Omental fat pad (tissue), 4 donors: ENCODE results near the gene CSE1L. TPM values are rescaled to one million over a fixed set of nuclear protein-coding genes. Genes with fewer than 3 reads are reported as not detected.
"Not testable (repeated sequence)": the region's sequence is repeated elsewhere in the genome, so short reads cannot be mapped to it uniquely, and the experiment has no call there.

Source experiments
- ATAC-seq: fragments of 150-250 bp; one replicate; pipeline ENCODE4 v1.9.1; 2016; ENCODE audit warnings: mild to moderate bottlenecking, moderate library complexity; ENCODE audit not compliant: low FRiP score
- DNase-seq: peaks from one replicate; pipeline ENCODE4 v3.0.0-alpha.2; 2019; ENCODE audit warnings: low spot score
- total RNA-seq, 4 donors: library from RNA; depleted of rRNA; stranded (reverse); fragments of >200 nt; gene quantifications; one replicate each; pipeline ENCODE4 v1.1.0, GENCODE V29; 2016
- TF ChIP-seq, protein P1 (sequence below), 3 donors: fragments of 450-650 bp; IDR thresholded peaks; one replicate each; pipeline ENCODE4 v1.5.1; 2016 to 2017; ENCODE audit warnings: antibody characterized with exemption in 3 of 3, mild to moderate bottlenecking in 3 of 3, moderate library complexity in 2 of 3

Gene CSE1L
- total RNA-seq, 4 donors from 2014 or later, result 29.9 to 37.8 (median 37.2) TPM

DNA sequence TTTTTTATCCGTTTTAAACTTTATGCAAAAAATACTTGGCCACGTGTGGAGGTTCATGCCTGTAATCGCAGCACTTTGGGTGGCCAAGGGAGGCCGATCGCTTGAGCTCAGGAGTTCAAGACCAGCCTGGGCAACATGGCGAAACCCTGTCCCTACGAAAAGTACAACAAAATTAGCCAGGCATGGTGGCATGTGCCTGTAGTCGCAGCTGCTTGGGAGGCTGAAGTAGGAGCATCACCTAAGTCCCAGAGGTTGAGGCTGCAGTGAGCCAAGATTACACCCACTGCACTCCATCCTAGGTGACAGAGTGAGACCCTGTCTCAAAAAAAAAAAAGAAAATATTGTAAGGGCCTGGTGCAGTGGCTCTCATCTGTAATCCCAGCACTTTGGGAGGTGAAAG, 45.0 kb downstream of the CSE1L start:
- DNase-seq (no peak), ATAC-seq (no peak)
- TF ChIP-seq, protein P1, sequence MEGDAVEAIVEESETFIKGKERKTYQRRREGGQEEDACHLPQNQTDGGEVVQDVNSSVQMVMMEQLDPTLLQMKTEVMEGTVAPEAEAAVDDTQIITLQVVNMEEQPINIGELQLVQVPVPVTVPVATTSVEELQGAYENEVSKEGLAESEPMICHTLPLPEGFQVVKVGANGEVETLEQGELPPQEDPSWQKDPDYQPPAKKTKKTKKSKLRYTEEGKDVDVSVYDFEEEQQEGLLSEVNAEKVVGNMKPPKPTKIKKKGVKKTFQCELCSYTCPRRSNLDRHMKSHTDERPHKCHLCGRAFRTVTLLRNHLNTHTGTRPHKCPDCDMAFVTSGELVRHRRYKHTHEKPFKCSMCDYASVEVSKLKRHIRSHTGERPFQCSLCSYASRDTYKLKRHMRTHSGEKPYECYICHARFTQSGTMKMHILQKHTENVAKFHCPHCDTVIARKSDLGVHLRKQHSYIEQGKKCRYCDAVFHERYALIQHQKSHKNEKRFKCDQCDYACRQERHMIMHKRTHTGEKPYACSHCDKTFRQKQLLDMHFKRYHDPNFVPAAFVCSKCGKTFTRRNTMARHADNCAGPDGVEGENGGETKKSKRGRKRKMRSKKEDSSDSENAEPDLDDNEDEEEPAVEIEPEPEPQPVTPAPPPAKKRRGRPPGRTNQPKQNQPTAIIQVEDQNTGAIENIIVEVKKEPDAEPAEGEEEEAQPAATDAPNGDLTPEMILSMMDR (IDR thresholded peaks at IDR 0.05), result no peak

DNA sequence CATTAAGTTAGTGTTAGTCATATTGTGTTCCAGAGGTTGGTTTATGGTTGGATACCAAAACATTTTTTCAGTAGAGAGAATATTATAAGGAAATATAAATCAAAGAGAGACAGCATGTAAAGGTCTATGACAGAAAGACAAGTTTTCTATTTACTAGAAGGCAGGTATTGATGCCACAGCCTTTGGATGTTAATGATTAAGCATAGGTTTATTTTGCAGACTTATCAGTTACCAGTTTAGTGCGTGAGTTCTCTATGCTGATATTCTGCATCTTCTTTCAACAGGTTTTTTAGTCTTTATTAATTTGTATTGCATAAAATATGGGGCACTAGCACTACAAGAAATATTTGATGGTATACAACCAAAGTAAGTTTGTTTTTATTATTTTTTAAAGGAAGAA, 45.6 kb downstream of the CSE1L start:
- no peak for DNase-seq
- no peak for ATAC-seq
- TF ChIP-seq, protein P1 (IDR thresholded peaks at IDR 0.05), result no peak

DNA sequence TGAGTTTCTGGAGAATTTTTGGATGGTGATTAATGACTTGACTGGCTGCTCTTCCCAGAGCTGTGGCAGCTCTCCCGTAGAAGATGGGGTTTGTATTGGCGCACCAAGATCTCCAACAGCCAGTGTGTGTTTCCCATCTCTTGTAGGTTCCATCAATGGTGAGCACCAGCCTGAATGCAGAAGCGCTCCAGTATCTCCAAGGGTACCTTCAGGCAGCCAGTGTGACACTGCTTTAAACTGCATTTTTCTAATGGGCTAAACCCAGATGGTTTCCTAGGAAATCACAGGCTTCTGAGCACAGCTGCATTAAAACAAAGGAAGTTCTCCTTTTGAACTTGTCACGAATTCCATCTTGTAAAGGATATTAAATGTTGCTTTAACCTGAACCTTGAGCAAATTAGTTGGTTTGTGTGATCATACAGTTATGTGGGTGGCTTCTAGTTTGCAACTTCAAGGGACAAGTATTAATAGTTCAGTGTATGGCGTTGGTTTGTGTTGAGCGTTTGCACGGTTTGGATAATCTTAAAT, 50.2 kb downstream of the CSE1L start:
- ATAC-seq (no peak), DNase-seq (no peak)
- TF ChIP-seq, protein P1 (IDR thresholded peaks at IDR 0.05), result no peak

DNA sequence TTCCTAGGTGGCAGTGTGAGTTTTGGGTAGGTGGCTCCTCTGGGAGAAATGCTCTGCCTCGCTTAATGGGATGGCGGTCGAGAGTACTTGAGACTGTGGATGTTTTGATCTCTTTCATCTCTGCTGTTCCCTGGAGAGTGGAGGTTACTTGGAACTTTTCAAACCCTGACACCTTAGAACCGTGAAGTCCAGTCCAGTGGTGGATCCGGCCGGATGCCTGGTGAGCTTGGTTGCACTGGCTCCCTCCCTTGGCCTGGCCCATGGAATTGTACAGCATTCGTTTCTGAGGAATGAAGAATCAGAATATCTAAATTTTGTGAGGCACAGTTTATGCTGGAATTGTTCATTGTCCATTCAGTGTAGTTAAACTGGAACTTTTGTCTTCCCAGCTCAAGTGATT, 51.0 kb downstream of the CSE1L start:
- TF ChIP-seq, protein P1 (IDR thresholded peaks at IDR 0.05), result no peak
- no peak for DNase-seq
- no peak for ATAC-seq

DNA sequence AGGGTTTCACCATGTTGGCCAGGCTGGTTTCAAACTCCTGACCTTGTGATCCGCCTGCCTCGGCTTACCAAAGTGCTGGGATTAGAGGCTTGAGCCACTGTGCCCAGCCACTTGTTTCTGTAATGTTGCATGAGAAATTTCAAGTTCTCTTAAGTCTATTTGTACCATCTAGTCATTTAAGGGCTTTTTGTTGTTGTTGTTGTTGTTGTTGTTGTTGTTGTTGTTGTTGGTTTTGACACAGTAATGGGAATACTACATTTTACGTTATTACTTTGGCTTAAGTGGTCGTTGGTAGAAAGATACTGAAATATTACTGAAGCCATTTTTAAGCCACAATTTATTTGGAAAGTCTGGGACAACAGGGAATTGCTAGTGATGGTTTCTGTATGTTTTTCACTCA, 52.0 kb downstream of the CSE1L start:
- DNase-seq (no peak), ATAC-seq (no peak)
- TF ChIP-seq, protein P1 (IDR thresholded peaks at IDR 0.05), result no peak

DNA sequence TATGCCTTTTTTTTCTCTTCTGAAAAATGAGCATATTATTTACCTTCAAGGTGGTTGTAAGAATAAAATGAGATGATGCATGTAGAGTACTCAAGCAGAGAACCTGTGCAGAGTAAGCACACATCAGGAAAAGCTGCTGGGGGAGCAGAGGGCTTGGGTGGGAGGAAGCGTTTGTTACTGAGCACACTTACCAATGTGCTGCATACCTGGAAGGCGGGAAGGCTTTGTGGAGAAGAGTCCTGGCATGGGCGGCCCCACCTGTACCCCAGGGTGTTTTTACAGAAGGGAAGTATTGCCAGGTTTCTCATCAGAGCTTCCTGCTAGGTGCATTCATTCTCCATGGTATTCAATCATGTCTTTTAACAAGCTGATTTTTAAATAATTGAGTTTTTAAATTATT, 52.9 kb downstream of the CSE1L start:
- ATAC-seq (no peak), DNase-seq (no peak)
- TF ChIP-seq, protein P1 (IDR thresholded peaks at IDR 0.05), result no peak

DNA sequence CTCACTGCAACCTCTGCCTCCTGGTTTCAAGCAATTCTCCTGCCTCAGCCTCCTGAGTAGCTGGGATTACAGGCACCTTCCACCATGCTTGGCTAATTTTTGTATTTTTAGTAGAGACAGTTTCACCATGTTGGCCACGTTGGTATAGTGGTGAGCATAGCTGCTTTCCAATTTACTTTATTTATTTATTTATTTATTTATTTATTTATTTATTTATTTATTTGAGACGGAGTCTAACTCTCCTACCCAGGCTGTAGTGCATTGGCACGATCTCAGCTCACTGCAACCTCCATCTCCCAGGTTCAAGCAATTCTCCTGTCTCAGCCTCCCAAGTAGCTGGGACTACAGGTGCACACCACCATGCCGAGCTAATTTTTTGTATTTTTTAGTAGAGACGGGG, 54.2 kb downstream of the CSE1L start:
- ATAC-seq, DNase-seq: not testable (repeated sequence)

DNA sequence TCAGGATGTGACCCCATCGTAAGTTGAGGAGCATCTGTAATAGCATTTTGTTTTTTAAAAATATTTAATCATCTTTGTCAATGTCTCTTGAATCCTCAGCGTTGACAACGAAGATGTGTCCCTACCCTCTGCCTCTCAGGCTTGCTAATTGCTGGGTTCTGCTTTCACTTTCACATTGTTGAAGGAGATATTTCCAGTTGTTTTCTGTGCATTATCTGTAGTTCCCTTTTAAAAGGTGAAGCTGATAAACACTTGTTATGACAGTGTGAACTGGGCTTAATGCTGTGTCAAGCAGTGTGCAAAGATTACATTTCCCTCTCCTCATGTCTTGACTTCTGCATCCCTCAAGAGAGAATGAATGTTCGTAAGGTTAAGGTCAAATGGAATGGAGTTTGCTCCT, 54.9 kb downstream of the CSE1L start:
- no peak for ATAC-seq
- DNase-seq, result no peak
- TF ChIP-seq, protein P1 (IDR thresholded peaks at IDR 0.05), result no peak
